NCI-H1417 treated with DMSO at 0.1 percent for 48 hours (cell line): ENCODE data around the gene SEMA4B.
"Not testable (repeated sequence)": the region's sequence is repeated elsewhere in the genome, so short reads cannot be mapped to it uniquely, and the experiment has no call there.

Experiments used
- DNase-seq: peaks from one replicate; lab custom pipeline; 2025; lab: John Stamatoyannopoulos, UW

Gene SEMA4B

DNA sequence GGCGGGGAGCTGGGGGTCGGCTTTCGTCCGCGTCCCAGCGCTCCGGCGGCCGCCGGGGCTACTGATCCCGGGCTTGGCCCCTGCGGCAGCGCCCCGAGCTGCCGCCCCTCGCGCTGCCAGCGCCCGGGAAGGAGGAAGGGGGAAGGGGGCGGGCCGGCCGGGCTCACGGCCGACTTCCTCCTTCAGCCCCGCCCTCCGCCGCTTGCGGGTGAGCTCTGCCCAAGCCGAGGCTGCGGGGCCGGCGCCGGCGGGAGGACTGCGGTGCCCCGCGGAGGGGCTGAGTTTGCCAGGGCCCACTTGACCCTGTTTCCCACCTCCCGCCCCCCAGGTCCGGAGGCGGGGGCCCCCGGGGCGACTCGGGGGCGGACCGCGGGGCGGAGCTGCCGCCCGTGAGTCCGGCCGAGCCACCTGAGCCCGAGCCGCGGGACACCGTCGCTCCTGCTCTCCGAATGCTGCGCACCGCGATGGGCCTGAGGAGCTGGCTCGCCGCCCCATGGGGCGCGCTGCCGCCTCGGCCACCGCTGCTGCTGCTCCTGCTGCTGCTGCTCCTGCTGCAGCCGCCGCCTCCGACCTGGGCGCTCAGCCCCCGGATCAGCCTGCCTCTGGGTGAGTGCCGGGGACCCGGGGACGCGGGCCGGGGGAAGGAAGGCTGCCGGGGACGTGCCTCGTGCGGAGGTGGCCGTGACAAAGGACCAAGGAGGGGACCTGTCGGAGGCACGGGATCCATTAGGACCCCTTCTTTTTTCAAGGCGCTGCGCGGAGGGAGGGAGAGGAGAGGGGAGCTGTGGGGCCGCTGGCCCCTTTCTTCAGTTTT lies at the start of gene SEMA4B:
Gene SEMA4B (plus strand): TSS at position 201 of the 814 bp plus-strand sequence. CDS start 249 bp downstream, at position 450.
- DNase-seq, result no peak

DNA sequence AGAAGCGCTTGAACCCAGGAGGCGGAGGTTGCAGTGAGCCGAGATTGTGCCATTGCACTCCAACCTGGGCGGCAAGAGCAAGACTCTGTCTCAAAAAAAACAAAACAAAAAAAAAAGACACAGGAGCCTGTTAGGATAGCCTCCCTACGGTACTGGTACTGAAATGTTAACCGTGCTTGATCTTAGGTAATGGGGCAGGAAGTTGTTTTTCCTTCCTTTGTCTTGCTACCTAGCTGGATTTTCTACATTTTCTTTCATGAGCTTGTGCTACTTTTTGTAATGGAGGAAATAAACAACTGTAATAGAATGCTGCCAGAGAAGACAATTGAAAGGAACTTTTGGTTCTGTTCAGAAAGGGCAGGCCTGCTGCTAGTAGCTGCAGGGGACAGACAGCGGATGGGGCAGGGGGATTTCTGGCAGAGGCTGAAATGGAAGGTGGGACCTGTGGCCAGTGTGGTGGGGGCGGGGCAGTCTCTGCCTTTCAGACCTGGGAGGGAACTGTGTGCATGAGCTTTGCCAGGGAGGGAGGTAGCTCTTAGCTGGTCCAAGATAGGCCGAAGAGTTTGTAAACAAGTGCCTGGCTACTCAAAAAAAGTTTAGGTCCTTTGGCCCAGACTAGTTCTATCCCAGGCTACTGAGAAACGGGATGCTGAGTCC lies 49.0 kb upstream of the SEMA4B start:
- no peak for DNase-seq

- no peak for DNase-seq
These were observed 47.5 kb upstream of the SEMA4B start for GRCh38 chr15:90153658-90154057.

- DNase-seq, result no peak
These were observed 46.9 kb upstream of the SEMA4B start for GRCh38 chr15:90154246-90154645.

DNA sequence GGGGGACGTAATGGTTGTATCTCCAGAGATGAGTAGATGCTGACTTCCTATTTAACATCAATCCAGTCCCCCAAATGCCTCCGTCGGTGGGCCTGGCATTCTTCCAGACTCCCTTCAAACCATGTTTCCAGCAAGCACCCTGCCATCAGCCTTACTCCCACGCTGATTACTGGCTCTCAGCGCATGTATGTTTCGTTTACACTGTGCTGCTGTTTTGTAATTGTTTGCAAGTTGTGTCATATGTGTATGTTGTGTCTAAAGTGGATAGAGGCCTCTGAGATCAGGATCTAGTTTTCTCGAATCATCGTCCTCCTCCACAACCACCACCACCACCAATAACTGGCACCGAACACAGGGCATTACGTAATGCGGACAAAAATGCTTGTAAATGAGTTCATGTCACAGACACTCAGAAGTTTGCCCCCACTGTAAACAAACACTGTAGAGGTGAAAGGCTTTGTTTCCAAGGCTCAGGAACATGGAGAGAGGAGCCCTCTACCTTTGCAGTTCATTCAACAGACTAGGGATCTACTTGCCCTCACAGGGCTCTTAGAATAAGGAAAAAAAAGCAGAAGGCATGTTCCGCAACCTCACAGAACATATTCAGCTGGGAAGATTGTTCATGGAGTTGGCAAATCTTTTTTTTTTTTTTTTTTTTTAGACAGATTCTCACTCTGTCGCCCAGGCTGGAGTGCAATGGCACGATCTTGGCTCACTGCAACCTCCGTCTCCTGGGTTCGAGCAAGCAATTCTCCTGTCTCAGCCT lies 46.1 kb upstream of the SEMA4B start:
- DNase-seq, result no peak

GRCh38 chr15:90159213-90159612 lies 41.9 kb upstream of the SEMA4B start:
- DNase-seq, result no peak

- DNase-seq, result peak; percentile 17
These were observed 40.1 kb upstream of the SEMA4B start for GRCh38 chr15:90160781-90161727.

GRCh38 chr15:90161950-90162361 lies 39.2 kb upstream of the SEMA4B start:
- no peak for DNase-seq

DNA sequence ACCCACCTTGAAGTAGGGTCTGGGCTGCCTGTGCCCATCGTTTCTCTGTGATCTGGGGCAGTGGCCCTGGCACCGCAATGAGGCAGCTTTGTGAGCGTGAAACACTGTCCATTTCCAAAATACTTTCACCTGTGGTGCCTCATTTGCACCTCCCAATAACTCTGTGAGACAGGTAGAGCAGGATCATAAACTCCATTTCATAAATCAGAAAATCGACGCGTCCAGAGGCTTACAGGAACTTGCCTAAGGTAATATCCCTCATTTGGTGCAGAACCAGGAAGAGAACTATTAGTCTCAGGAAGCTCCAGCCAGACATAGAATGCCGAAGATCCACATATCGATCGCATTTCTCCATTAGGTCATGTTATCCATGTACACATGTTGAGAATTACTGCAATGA lies 38.2 kb upstream of the SEMA4B start:
- DNase-seq, result no peak

DNA sequence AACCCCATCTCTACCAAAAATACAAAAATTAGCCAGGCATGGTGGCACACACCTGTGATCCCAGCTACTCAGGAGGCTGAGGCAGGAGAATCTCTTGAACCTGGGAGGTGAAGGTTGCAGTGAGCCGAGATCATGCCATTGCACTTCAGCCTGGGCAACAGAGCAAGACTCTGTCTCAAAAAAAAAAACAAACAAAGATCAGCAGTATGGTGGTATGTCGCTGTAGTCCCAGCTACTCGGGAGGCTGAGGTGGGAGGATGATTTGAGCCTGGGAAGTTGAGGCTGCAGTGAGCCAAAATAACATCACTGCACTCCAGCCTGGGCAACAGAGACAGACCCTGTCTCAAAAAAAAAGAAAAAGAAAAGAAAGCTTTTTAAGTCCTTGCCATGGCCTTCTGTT lies 36.9 kb upstream of the SEMA4B start:
- not testable (repeated sequence) for DNase-seq

DNA sequence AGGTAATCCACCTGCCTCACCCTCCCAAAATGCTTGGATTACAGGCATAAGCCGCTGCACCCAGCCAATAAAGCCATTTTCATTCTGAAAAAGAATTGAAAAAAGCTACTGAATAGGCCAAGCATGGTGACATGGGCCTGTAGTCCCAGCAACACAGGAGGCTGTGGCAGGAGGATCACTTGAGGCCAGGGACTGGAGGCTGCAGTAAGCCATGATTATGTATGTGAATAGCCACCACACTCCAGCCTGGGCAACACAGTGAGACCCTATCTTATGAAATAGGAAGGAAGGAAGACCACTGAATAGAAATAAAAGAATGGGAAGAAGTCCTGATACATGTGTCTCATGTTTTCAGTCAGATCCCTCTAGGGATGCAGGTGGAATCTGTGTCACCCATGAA lies 36.0 kb upstream of the SEMA4B start:
- no peak for DNase-seq

DNA sequence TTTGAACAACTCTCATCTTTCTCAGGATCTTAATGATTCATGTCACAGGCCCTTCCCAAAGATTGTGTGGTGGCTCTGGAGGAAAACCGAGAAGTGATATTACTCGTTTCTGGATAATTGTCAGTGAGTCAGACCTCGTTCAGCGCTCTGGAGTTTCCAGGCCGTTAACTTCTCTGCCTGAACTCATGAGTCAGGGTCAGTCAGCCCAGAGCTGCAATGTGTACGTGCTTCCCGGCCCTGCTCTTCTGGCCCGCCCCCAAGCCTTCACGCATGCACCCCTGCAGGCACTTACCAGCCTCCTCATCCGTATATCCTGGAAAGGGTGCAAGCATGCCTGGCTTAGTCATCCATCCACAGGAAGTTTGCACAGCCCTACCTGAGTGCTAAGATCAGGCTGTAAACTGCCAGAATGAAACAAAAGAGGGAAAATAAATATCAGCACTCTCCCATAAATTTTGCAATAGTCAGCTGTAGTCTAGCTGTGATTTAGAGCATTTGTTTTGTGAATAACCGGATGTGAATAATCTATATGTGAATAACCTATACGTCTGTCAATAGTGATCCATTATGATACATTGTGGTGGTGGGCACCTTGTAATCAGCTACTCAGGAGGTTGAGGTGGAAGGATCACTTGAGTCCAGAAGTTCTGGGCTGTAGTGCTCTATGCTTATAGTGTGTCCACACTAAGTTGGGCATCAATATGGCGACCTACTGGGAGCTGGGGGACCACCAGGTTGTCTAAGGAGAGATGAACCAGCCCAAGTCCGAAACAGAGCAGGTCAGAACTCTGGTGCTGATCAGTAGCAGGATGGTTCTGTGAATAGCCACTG lies 35.3 kb upstream of the SEMA4B start:
- DNase-seq, result peak; percentile 33

DNA sequence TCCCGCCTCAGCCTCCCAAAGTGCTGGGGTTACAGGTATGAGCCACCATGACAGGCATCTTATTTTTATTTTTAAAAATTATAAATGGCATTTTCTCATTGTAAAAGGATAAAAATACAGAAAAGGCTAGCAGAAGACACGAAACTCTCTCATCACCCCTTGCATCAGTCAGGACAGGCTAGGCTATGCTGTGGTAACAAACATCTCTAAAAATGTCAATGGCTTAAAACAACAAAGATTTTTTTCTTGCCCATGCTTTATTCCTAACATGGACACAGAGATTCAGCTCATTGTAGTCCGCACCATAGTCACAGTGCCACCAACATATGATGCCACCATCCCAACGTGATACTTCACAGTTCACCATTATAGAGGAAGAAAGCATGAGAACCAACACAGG lies 34.0 kb upstream of the SEMA4B start:
- no peak for DNase-seq

DNA sequence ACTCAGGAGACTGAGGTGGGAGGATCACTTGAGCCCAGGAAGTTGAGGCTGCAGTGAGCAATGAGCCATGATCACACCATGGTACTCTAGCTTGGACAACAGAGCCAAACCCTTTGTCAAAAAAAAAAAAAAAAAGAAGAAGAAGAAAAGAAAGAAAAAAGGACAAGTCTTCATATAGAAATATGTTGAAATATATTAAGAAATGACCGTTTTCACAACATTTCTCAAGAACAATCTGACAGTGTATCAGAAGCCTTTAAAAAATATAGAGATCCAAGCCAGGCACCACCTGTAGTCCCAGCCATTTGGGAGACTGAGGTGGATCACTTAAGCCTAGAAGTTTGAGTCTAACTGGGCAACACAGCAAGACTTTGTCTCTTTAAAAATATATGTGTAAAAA lies 29.5 kb upstream of the SEMA4B start:
- no peak for DNase-seq

DNA sequence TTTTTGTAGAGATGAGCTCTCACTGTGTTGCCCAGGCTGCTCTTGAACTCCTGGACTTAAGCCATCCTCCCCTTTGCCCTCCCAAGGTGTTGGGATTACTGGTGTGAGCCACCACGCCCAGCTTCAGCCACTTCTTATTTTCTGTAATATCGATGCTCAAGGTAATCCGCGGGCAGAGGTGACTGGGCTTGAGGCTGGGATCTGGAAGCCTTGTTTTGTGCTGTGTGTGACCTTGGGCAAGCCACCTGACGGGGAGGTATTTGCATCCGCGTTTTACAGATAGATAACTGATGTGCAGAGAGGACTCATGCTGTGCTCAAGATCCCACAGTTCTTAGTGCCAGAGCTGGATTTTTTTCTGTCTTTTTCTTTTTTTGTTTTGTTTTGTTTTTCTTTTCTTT lies 27.8 kb upstream of the SEMA4B start:
- no peak for DNase-seq

DNA sequence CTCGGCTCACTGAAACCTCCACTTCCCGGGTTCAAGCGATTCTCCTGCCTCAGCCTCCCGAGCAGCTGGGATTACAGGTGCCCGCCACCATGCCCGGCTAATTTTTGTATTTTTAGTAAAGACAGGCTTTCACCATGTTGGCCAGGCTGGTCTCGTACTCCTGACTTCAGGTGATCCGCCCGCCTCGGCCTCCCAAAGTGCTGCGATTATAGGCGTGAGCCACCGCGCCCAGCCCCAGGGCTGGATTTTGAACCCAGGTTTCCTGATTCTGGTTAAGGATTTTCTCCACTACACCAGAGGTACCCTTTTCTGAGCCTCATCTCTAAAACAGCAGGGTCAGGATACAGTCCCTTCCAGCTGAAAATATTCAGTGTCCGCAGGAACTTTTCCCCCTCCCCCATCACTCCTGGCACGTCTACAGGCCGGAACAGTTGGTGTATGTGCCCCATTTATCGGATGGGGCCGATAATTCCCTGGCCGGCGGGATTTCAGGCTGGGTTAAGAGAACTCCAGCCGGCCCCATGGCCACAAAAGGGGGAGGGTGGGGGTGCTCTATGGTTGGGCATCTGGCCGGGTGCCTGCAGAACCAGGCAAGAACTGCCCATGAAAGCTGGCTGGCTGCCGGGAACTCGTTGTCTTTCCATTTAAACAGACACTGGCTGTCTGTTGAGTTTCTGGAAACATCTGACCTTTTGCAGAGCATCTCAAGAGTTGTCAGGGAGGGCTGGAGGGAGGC lies 26.8 kb upstream of the SEMA4B start:
- DNase-seq, result no peak

DNA sequence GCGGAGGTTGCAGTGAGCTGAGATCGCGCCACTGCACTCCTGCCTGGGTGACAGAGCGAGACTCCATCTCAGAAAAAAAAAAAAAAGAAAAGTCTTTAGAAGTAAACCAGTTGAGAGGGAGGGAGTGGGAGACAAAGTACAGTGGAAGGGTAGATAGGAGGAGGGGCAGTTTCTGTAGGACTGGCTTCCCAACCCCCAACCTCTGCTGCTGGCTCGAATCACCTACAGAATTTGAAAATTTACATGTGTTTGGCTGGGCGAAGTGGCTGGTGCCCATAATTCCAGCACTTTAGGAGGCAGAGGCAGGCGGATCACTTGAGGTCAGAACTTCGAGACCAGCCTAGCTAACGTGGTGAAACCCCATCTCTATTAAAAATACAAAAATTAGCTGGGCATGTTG lies 24.1 kb upstream of the SEMA4B start:
- no peak for DNase-seq

DNA sequence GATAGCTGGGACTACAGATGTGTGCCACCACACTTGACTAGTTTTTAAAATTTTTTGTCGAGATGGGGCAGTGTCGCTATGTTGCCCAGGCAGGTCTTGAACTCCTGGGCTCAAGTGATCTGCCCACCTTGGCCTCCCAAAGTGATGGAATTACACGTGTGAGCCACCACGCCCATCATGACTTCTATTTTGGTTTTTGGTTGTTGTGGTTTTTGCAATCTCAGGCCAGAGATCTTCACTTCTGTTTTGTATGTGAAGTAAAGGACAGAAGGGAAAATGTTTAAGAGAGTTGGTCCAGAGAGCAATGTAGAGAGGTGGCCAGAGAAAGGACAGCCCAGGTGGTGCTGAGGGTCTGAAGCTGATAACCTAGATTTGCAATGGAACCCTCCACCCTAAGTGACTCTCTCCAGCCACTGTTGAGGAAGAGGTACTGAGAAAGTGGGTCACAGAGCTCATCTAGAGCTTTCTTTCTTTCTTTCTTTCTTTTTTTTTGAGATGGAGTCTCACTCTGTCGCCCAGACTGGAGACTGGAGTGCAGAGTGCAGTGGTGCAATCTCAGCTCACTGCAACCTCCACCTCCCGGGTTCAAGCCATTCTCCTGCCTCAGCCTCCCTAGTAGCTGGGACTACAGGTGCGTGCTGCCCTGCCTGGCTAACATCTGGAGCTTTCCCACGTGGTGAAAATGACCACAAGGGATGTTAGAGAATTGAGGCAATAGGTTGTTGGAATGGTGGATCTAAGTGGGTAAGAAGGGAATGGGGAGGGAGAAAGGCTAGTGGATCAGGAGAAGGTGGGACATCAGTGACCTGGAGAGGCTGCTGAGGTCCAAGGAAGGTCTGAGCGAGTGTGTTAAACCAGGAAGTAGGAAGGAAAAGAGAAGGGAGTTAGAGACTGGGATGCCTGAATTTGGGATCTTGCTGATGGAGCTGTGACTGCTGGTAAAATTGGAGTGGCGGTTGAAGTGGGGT lies 22.4 kb upstream of the SEMA4B start:
- no peak for DNase-seq

GRCh38 chr15:90181776-90182175 lies 19.4 kb upstream of the SEMA4B start:
- DNase-seq, result no peak
